Endometrium (tissue), 2 donors: Measurements from ENCODE around the gene CACNA2D1.

Experiments
- FAIRE-seq: peaks from 2 replicates; lab custom pipeline; 2012; peaks lifted over from hg19 to GRCh38; lab: Jason Lieb, UNC
- donor health status: control.
- donor health status: control.

The CACNA2D1 gene

DNA sequence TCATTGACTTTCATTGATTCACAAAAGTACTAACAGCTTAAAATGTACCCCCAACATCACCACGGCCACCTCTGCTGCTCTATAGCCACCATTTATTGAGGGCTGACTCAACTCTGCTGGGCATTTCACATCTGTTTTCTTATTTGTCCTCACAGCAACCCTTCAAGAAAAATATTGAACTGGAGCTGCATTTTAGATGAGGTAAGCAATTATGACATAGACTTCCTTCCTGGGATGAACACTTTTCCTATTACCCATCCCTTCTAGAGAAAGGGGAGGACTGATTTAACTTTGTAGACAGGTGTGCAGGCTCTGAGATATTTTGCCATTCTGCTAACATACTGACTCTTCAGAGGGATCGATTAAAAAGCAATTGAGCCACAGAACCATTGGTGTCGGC, 217.4 kb downstream of the CACNA2D1 start:
- FAIRE-seq, result no peak

DNA sequence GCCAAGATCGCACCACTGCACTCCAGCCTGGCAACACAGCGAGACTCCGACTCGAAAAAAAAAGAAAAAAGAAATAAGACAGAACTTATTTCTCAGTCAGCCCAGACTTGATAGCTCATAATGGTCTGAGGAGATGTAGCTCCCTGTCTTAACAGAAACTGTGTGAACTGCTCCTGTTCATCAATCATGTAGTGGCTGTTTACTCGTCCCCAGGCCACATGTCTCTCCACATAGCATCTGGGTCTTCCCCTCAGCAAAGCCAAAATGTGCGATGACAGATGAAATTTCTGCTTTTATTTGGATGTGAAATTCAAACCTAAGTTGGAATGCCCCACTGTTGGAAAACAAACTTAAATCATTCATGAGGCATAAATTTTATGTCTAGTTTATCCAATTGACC, 219.0 kb downstream of the CACNA2D1 start:
- FAIRE-seq, result no peak

DNA sequence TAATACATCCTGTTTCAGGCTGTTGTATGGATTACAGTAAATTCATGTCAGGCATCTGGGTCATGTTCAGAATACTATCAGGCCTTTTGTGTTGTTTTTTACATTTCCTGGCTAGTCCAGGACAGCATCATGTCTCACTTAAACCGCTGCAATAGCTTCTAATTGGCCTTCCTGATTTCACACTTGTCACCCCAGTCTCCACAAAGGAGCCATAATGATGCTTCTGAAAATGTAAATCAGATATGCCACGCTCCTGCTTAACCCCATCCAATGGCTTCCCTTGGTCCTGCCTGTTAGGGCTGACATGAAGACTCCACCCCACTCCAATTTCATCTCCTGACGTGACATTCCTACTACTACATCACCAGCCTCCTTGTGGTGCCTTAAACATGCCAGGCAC, 220.0 kb downstream of the CACNA2D1 start:
- FAIRE-seq, result no peak

DNA sequence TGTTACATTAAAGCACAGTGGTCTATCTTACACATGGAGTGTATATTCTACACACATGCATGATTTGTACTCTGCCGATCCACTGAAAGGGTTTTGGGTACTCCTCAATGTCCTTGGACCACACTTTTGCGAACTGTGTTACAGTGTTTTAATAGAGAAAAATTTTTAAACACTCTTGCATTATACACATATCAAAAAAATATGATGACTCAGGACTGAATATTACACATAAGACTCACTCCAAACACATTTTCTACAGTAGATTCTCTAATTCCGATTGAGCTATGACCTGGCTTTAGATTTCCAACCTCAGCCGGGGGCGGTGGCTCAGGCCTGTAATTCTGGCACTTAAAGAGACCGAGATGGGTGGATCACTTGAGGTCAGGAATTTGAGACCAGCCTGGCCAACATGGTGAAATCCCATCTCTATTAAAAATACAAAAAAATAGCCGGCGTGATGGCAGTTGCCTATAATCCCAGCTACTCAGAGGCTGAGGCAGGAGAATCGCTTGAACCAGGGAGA, 222.4 kb downstream of the CACNA2D1 start:
- FAIRE-seq, result no peak

DNA sequence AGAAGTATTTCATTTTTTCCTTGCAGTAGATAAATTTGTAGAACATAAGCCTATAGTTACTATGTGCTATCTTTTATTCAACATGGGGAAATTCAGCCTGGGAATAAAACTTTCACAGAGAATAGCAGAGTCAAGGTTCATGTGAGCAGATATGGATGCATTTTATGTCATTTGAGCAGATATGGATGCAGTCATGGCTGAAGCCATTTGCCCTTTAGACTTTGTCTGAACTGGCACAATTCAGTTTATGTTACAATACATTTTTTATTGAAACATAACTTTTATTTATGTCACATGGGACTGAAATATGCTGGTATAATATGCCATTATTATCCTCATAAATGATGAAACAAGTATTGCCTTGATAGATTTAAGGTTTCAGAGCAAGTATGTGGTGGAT, 231.1 kb downstream of the CACNA2D1 start:
- FAIRE-seq, result no peak

DNA sequence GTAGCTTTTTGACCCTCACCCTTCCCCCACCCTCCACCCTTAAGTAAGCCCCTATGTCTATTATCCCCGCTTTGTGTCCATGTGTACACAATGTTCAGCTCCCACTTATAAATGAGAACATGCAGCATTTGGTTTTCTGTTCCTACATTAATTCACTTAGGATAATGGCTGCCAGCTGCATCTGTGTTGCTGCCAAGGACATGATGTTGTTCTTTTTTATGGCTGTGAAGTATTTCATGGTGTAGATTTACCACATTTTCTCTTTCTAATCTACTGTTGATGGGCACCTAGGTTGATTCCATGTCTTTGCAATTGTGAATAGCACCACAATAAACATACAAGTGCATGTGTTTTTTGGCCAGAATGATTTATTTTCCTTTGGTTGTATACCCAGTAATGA, 232.2 kb downstream of the CACNA2D1 start:
- FAIRE-seq, result no peak

DNA sequence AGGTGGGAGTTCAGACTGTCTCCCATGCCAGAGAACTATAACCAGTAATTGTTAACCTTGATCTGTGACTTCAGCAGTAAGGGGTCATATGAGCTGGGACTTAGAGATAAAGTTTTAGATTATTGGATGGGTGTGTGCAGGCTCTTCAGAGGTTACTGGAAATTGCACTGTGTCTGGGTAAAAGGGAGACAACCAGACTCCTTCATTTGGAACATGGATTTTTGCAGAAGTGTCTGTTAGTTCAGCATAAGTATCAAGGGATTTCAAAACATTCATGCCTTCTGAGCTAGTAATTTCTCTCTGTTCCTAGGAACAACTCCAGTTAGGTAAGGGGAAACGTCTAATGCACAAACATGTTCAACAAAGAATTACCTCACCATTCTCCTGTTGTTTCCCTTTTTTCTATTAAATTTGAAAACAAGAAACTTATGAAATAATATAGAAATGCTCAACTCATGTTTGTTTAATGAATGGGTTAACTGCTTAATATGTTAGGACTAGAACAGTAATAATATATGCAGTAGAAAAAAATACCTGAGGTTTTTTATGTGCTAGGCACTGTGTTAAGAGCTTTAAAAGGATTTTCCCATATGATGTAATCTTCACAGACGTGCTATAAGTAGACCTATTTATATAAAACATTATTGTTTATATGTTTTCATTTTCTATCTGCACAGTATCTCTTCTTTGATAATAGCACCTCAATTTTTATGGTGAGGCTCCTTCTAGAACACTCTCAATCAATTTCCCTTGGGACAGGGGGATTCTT, 233.0 kb downstream of the CACNA2D1 start:
- FAIRE-seq, result no peak

DNA sequence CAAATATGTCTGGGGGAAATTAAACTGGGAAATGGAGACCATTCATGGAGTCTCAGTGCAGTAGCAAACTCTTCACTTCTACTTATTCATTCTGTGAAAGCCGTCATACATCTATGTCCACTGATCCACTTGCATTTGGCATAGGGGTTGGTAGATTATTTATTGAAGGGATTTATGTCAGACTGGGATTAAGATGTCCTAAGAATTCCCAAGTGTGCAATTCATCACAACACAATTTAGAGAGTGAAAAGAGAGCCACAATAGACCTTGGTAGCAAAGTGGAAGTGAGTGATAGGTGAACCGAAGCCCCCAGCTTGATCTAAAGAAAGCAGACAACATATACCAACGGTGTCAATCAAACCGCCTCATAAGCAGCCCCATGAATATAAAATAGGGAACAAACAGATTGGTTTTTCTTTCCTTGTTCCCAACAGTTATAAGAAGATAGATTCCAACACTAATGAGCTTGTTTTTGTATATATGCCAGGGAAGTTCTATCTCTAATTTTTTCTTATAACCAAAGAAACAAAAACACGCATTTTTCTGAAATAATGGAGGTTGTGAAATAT, 234.3 kb downstream of the CACNA2D1 start:
- FAIRE-seq, result no peak

DNA sequence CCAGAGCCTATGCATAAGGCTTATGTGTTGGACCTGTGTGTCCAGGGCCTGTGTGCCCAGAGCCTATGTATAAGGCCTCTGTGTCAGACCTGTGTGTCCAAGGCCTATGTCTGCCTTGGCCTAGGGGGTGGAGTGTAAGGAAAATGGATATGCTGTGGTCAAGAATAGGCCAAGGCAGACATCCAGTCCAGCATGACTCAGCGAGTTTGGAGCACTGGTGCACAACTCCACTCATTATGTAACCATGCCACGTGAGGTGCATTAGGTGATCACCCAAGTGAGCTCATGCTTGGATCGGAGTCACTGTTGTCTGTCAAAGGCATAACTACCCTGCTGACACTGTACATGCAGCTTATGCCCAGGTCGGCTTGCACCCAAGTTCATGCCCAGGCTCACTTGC, 238.9 kb downstream of the CACNA2D1 start:
- FAIRE-seq, result no peak

DNA sequence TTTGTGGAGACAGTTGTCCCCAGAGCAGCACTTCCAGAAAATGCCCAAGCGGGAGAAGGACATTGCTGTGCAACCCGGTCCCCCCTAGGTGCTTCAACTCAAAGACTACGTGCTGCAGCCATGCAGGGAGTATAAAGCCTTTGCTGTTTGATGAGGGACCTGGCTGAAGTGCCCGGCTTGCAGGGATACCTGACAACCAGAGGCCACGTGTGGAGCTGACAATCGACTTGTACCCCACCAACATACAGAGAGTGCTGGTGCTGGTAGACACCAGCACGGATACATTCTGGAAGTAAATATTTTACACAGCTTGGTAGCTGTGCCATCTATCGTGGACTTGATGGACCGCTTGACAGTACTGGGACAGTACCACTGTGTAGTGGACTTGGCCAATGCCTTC, 240.6 kb downstream of the CACNA2D1 start:
- no peak for FAIRE-seq

DNA sequence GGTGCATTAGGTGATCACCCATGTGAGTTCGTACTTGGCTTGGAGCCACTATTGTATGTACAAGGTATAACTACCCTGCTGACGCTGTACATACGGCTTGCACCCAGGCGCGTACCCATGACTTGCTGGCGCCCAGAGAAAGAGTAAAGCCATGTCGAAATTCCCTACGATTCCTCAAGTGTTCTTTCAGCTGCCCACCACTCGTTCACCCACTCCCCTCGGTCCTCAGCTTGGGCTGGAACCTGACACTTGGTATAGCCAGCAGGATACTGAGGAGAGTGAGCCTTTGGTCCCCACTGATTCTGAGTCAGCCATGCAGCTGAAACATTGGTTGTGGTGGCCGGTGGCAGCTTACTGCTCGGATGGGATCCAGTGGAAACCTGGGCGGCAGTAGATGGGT, 241.5 kb downstream of the CACNA2D1 start:
- no peak for FAIRE-seq

DNA sequence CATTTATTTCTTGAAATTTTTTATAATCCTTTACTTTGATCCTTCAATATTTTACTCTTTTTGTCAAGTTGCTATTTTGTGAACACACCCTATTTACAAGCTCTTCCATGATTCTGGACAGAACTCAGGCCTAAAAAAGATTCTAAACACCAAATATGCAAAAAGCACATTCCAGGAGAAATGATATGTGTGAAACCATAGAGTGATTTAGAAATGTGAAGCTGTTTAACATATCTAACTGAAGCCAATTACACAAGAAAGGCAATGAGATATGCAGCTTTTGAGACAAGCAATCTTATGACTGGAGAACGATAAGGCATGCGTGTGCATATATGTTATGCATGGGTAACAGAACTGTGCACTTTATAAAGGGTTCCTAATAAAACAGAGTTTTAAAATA, 243.0 kb downstream of the CACNA2D1 start:
- no peak for FAIRE-seq

DNA sequence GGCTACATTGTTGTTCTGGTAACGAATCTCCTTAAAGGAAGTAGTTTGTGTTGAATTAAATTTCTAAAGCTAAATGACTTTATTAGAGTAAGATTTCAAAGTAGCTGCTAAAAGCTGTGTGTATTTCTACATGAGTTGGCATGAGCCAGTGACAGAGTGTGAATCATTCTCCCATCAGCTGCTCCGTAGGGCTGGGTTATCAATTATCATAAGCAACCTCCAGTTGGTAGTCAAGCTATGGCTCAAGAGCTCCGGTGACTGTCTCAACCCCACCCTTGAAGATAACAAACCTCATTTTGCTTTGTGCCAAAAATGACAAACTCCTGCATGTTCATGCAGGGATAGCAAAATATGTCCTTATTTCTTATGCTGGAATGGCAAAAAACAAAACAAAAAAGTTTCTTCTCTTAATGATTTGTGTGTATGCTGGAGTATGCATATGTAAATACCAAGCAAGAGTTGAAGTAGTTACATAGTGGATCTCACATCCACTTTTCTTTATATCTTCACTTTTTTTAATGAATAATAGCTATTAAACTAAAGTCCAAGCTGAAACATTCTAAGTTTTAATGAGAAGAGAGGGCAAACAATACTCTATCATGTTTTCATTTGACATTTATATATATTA, 249.4 kb downstream of the CACNA2D1 start:
- no peak for FAIRE-seq

DNA sequence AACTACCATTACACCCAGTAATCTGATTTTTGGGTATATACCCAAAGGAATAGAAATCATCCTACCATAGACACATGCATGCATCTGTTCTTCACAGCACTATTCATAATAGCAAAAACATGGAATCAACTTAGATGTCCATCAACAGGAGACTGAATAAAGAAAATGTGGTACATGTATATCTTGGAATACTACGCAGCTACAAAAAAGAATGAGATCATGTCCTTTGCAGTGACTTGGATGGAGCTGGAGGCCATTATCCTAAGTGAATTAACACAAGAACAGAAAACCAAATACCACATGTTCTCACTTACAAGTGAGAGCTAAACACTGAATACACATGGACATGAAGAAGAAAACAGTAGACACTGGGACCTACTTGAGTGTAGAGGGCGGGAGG, 254.9 kb downstream of the CACNA2D1 start:
- no peak for FAIRE-seq

DNA sequence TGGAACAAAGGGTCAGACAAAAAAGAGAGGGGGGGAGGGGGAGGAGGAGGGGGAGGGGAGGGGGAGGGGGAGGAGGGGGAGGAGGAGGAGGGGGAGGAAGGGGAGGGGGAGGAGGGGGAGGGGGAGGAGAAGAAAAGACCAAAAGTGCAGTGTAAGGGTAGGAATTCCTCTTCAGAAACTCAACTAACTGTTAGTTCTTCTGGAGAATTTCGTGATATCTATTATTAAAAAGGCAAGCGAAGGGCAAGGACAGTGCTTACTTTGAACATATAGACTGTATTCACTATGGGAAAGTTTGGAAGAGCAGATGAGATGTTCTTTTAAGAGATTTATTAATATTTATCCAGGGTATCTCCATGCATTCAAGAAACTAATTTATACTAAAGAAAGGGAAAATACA, 258.1 kb downstream of the CACNA2D1 start:
- no peak for FAIRE-seq

DNA sequence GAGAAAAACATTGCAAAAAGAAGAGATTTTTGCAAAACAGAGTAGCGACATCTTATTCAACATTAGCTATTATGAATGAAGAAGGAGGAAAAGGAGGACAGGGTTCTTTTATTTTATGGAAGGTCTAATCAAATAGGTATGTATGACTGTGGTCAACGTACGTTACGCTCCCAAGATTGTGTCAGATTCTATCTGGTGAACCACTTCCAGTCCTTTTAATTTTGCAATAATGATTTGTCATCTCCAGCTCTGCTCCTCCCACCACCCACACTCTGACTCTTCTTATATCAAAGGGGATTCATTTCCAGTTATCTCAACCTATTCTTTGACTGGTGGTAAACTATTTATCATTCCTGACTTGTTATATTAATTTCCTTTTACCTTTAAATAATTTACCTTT, 259.9 kb downstream of the CACNA2D1 start:
- no peak for FAIRE-seq

DNA sequence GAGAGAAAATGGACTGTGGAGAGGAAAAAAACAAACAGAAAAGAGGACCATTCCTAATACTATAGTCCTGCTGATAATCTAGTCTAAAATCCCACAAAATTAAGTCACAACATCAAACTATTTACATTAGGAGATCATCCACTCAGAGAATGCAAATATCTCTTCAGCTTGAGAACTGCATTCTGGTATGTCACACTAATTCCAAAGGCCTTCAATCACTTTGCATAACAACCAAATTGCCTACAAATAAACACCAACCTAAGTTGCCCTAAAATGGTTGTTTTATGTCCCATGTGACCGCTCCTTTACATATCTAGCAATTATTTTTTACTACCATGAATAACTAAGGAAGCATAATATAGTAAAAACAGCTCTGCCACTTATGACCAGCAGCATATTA, 264.3 kb downstream of the CACNA2D1 start:
- no peak for FAIRE-seq

DNA sequence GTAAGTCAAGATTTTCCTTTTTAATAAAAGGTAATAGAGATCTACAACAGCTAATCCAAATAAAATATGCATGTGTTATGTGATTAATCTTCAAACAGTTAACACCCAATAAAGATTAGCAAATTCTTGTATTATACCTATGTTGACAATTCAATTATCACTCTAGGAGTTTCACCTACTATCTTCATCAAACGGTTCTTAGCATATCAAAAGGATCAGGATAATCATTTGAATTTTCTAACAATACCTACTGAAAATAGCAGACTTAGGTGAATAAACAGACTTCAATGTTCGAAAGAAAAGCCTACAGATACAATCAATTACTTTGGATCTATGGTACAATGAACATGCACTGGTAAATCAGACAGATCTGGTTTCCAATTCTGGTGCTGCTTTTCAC, 268.3 kb downstream of the CACNA2D1 start:
- FAIRE-seq, result no peak

DNA sequence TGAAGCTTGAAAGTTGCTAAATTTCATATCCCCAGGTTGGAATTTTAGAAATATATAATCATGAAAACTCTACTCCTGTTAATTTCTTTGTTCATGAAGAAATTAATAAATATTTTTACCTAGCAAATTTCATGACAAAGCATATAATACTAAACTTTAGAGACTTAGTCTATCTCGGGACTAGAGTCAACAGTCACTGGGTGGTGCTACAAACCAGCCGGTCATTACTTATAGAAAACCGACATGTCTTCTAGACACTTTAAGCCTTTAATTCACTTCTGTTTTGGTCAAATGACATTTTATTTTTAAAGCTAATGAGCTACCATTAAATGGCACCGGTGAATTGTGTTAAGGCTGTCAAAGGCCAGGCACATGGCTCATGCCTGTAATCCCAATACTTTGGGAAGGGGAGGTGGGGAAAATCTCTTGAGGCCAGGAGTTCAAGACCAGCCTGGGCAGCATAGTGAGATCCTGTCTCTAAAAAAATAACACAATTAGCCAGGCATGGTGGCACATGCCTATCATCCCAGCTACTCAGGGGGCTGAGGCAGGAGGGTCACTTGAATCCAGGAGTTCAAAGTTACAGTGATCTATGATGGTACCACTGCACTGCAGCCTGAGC, 270.1 kb downstream of the CACNA2D1 start:
- no peak for FAIRE-seq

DNA sequence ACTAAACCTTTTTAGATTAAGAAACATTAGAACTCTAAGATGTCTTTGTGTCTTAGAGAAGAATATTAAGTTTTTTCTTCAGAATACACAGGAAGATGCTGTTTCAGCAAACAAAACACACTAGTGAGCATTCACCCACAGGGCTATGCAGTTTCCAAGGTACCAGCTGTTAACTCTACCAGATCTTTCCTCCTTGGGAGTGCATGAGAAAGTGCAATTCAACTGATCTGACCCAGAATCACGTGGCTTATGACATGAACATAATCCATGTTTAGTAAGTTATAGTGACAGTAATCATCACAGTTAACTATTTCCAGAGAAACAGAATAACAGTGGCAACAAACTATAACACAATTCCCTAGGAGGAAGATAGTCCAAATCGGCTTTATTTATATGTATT, 270.7 kb downstream of the CACNA2D1 start:
- no peak for FAIRE-seq

DNA sequence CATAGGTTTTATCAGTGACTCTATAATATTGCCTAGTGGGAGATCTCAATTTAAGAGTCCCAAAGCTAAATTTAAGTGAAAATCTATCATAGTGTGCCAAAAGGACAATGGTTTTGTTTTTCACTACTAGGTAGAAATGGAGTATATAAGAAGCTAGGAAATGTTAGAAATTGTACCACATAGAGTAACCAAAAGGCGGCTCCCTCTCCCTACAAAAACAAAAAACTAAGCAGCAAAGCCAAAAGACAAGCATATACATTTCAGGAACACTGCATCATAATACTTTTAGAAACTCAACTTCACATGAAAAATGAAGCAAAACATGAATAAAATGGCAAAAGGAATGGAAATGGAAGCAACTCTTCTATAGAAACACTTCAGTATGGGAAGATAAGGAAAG, 271.6 kb downstream of the CACNA2D1 start:
- FAIRE-seq, result no peak

DNA sequence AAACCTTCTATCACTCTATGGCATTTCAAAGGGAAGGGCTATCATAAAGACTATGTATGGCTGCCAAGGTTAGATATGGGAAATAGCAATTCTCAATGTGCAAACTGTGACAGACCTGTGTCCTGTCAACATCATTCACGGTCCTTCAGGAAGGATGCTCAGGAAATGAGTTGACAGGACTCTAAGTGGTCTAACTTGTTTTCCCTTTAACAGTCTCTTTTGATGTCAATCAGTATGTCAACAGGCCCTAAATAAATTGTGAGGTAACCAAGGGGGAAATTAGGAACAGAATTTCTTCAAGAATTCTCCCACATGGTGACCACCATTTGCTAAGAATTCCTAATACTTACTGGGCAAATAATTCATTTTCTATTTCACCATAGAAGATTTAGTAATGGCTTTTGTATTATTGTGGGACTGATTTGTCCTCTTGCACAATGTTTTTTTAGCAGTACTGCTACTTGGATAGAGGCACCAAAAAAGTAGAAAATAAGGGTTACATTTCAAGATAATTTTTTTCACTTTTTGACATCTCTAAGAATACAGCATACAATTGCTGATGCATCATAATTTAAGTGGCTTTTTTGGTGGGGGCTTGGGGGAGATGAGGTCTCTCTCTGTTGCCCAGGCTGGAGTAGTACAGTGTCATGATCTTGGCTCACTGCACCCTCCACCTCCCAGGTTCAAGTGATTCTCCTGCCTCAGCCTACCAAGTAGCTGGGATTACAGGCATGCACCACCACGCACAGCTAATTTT, 275.8 kb downstream of the CACNA2D1 start:
- FAIRE-seq, result no peak
